ENCODE measurements around the gene TC2N.

- TF ChIP-seq CTCF (IDR thresholded peaks at IDR 0.05) (no peak), EZH2 (IDR thresholded peaks at IDR 0.05; ENCODE audit: borderline replicate concordance, insufficient read depth, low read depth, low read length, poor library complexity, severe bottlenecking) (no peak)
Measured at GRCh38 chr14:91912035-91912434, 44.7 kb upstream of the TC2N start.
